Left renal pelvis (tissue), 4 donors: Measurements from ENCODE around the gene FFAR1. TPM values are rescaled to one million over a fixed set of nuclear protein-coding genes. Genes with fewer than 3 reads are reported as not detected.

Source experiments
- DNase-seq, 4 donors: peaks; one replicate each; pipeline ENCODE4 v3.0.0-alpha.2; 2013; ENCODE audit warnings: low read depth in 4 of 4, low spot score in 3 of 4
- polyA plus RNA-seq, 4 donors: library from polyadenylated mRNA; unstranded; fragments of 120-200 nt; gene quantifications; one replicate each; pipeline ENCODE4 v1.2.1, GENCODE V29; 2013; ENCODE audit not compliant: insufficient read length in 4 of 4

Gene FFAR1
- polyA plus RNA-seq, 4 donors, result 0.29 to 0.61 (median 0.41) TPM

- no peak for DNase-seq
Measured at GRCh38 chr19:35341006-35341405, 6.7 kb upstream of the FFAR1 start.

DNA sequence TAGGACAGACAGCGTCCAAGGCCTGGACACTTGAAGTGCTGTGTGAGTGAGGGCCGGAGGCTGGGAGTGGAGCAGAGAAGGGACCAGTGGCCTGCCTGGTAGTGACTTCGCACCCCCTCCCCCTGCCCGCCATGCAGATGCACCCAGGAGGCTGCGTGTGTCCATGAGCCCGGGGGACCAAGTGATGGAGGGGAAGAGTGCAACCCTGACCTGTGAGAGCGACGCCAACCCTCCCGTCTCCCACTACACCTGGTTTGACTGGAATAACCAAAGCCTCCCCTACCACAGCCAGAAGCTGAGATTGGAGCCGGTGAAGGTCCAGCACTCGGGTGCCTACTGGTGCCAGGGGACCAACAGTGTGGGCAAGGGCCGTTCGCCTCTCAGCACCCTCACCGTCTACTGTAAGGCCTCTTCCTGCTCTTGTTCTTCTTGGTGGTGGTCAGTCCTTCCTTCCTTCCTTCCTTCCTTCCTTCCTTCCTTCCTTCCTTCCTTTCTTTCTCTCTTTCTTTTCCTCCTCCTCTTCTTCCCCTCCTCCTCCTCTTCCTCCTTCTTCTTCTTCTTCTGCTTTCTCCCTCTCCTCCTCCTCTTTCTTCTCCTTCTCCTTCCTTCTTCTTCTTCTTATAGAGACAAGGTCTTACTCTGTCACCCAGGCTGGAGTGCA lies 6.0 kb upstream of the FFAR1 start:
- no peak for DNase-seq

- no peak for DNase-seq
Measured at GRCh38 chr19:35342430-35342829, 5.3 kb upstream of the FFAR1 start.

DNA sequence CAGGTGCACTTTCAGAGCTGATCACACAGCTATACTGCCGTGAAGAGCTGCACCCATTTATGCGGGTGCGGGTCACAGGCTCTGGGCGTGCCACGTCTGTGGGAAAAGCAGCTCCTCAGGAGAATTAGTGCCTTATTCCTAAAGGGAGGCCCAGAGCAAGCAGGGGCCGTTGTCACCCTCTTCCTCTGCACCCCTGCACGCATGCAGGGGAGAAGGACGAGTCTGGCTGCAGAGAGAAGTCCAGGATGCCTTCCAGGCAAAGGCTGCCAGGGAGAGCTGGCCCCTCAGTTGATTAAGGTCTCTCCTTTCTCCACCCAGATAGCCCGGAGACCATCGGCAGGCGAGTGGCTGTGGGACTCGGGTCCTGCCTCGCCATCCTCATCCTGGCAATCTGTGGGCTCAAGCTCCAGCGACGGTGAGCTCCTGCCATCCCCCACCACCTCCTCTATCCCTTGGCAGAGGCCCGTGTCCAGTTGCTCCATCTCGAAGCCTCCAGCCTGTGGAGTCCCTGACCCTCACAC lies 3.1 kb upstream of the FFAR1 start:
- DNase-seq, result no peak

- no peak for DNase-seq
Measured at GRCh38 chr19:35345671-35346111, 2.0 kb upstream of the FFAR1 start.

DNA sequence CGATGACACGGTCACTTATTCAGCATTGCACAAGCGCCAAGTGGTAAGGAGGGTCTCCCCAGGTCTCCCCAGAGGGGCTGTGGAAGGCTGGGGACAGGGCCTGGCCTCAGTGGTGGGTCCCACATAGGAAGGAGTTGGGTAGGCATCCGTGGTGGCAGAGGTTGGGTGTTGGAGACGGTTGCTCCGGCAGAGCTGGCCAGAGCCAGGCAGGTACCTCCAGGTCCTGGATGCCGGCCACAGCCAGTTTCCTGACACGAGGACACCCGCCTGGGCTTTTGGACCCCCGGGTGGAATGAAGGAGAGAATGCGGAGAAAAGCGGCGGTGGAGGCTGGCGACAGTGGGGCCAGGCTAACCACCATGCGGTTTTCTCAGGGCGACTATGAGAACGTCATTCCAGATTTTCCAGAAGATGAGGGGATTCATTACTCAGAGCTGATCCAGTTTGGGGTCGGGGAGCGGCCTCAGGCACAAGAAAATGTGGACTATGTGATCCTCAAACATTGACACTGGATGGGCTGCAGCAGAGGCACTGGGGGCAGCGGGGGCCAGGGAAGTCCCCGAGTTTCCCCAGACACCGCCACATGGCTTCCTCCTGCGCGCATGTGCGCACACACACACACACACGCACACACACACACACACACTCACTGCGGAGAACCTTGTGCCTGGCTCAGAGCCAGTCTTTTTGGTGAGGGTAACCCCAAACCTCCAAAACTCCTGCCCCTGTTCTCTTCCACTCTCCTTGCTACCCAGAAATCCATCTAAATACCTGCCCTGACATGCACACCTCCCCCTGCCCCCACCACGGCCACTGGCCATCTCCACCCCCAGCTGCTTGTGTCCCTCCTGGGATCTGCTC lies 1.3 kb upstream of the FFAR1 start:
- DNase-seq, result no peak

- DNase-seq, result no peak
Measured at GRCh38 chr19:35347930-35348298, 212 bp downstream of the FFAR1 start.

GRCh38 chr19:35348911-35349611 lies 1.4 kb downstream of the FFAR1 start:
- no peak for DNase-seq

GRCh38 chr19:35349614-35350521 lies 2.2 kb downstream of the FFAR1 start:
- no peak for DNase-seq

DNA sequence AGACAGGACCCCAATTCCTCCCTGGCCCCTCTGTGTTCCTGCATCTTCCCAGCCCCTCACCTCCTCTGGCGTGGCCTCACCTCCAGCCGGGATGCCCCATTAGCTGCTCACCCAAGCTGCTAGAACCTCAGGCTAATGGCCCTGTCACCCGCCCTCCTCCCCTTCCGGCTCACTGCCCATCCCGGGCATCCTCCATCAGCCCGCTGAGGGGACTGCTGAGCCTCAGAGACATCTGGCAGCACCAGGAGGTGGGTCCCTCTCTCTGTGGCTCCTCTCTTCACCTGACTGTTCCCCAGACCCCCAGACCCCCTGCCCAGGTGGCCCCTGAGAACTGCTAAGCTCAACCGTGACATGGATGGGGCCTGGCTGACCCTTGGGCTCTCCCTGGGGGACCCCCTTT lies 2.9 kb downstream of the FFAR1 start:
- peak in 1 of 4 donors; percentile 29 for DNase-seq

GRCh38 chr19:35351411-35352176 lies 3.9 kb downstream of the FFAR1 start:
- no peak for DNase-seq

DNA sequence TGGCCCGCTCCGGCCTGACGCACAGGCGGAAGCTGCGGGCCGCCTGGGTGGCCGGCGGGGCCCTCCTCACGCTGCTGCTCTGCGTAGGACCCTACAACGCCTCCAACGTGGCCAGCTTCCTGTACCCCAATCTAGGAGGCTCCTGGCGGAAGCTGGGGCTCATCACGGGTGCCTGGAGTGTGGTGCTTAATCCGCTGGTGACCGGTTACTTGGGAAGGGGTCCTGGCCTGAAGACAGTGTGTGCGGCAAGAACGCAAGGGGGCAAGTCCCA lies 4.4 kb downstream of the FFAR1 start:
- no peak for DNase-seq

- DNase-seq, result peak; percentile 48 to 60 (median 50)
Measured at GRCh38 chr19:35352448-35353304, 5.0 kb downstream of the FFAR1 start.

DNA sequence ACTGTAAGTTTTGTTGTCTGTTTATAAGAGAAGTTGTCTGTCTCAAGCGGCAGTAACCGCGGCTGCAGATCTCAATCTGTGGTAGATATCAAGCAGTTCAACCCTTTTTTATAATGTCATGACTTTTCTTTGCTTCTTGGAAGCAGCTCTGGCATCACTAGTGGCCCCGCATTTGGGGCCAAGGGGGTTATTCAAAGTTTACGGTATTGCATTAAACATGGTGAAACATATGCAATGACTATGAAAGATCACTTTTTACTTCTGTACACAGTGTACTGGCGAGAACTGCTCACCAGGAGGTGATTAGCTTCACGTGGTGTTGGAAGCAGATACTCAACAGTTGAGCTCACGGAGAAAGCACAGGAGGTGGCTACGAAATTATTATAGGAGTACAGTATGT lies 5.9 kb downstream of the FFAR1 start:
- no peak for DNase-seq

GRCh38 chr19:35354898-35355297 lies 7.2 kb downstream of the FFAR1 start:
- DNase-seq, result no peak

- no peak for DNase-seq
Measured at GRCh38 chr19:35355791-35356460, 8.2 kb downstream of the FFAR1 start.

DNA sequence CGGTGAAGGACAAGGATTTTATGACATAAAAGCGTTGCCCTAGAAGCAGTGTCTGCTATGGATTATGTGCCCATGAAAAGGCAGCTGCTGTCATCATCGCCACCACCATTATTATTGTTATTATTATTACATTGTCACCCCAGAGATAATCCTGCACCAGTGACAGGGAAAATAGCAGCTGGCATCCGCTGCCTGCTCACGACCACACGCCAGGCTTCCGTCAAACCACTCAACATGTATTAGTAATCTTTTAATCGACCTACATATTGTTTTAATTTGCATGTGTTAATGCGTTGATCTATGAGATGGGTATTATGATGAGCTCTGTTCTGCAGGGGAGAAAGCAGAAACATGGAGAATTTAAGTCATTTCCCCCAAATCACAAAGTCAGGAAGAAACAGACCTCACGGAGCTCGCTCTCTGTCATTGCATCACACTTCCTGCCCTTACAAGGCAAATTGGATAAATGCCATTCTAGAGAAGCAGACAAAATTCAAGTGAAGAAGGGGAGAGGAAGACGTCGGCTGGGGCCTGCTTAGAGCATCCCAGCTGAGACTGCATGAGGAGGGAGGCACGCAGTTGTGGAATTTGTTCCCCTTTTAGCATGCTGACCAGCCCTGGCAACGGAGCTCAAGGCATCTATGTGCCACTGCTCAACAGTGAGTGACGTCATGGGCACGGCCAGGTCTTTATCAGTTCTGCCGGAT lies 10.3 kb downstream of the FFAR1 start, which contains the start of gene FFAR3:
Gene FFAR3 (plus strand): TSS at position 594 of the 707 bp plus-strand sequence. CDS start 431 bp downstream, outside the sequence.
- no peak for DNase-seq
